Measurements from ENCODE around the gene TNFAIP8.

- TF ChIP-seq EZH2 (IDR thresholded peaks at IDR 0.05; ENCODE audit: borderline replicate concordance, control insufficient read depth, low read depth, low read length) (no peak), USF1 (IDR thresholded peaks at IDR 0.05; ENCODE audit: borderline replicate concordance, extremely low read length, insufficient read depth, low read depth, low read length) (no peak), ATF2 (IDR thresholded peaks at IDR 0.05; ENCODE audit: low read length) (no peak), CTCF (IDR thresholded peaks at IDR 0.05 in 2 of 3, conservative IDR thresholded peaks at IDR 0.05 in 1 of 3; ENCODE audit: control insufficient read depth in 2 of 3, extremely low read depth in 1 of 3, insufficient read depth in 1 of 3, low read depth in 3 of 3, low read length in 3 of 3) (no peak), MXI1 (IDR thresholded peaks at IDR 0.05; ENCODE audit: low read depth, low read length) (no peak), POLR2AphosphoS2 (IDR thresholded peaks at IDR 0.05; ENCODE audit: low read depth, low read length) (no peak), POLR2A (IDR thresholded peaks at IDR 0.05; ENCODE audit: low read depth, low read length) (no peak)
Measured at GRCh38 chr5:119370486-119370885, 14.7 kb downstream of the TNFAIP8 start.

Measured in GM12878 (cell line).